ENCODE data around the gene CCDC14.

CCDC14 gene

DNA sequence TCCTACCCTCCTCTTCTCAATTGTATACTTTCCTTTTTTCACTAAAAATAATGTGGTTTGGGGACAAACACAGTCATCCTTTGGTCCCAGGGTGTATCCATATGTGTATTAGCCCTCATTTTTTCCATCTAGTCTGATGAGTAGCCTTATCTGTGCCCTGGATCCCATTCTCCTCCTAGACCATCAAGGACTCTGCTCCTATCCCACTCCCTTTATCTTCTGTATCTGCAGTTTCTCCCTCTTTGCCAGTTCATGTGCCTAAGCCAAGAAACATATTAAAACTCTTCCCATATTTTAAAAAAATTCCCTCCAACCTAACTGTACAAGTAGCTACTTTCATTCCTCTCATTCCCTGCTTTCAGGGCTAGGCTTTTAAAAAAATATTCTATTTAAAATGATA, 25.2 kb downstream of the CCDC14 start:
- TF ChIP-seq, protein P1, sequence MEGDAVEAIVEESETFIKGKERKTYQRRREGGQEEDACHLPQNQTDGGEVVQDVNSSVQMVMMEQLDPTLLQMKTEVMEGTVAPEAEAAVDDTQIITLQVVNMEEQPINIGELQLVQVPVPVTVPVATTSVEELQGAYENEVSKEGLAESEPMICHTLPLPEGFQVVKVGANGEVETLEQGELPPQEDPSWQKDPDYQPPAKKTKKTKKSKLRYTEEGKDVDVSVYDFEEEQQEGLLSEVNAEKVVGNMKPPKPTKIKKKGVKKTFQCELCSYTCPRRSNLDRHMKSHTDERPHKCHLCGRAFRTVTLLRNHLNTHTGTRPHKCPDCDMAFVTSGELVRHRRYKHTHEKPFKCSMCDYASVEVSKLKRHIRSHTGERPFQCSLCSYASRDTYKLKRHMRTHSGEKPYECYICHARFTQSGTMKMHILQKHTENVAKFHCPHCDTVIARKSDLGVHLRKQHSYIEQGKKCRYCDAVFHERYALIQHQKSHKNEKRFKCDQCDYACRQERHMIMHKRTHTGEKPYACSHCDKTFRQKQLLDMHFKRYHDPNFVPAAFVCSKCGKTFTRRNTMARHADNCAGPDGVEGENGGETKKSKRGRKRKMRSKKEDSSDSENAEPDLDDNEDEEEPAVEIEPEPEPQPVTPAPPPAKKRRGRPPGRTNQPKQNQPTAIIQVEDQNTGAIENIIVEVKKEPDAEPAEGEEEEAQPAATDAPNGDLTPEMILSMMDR (conservative IDR thresholded peaks at IDR 0.05; ENCODE audit: low read length), result no peak
- DNase-seq (ENCODE audit: low read depth), result no peak
- H3K4me3 ChIP-seq (ENCODE audit: low read length), result no peak overlapping the region

DNA sequence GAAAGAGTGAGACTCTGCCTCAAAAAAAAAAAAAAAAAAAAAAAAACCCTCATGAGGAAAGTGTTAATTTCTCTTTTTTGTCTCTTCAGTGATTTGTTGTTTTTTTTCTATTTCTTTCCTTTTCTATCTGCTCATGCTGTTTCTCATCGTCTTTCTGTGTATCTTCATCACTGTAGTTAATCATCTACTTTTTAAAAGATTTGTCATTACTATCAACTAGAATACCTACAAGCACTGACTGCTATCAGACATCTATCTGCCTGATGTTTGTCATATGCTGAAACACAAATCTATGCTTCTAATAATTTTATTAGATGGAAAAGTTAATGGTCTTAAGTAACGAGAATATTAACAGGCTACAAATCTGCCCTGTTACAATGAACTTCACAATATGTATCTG, 26.8 kb downstream of the CCDC14 start:
- no peak for DNase-seq (ENCODE audit: low read depth)
- H3K4me3 ChIP-seq (ENCODE audit: low read length), result no peak overlapping the region
- TF ChIP-seq, protein P1 (conservative IDR thresholded peaks at IDR 0.05; ENCODE audit: low read length), result no peak

DNA sequence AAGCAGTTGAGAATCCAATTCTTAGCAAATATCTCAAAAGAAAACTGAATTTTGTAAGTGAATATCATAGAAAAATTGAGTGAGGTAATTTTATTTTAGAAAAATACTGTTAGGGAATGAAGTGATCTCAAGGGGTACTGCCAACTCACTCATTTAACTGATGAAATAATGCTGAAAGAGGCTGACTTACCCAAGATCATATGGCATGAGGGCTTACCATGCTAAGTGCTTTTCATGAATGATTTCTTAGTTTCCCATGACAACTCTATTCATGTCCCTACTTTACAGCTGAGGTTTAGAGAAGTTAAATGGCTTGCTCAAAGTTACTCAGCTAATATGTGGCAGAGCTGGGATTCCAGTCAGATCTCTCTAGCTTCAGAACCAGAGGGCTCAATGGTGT, 30.6 kb downstream of the CCDC14 start:
- peak; percentile 49 for DNase-seq (ENCODE audit: low read depth)
- no peak overlapping the region for H3K4me3 ChIP-seq (ENCODE audit: low read length)
- TF ChIP-seq, protein P1 (conservative IDR thresholded peaks at IDR 0.05; ENCODE audit: low read length), result no peak

DNA sequence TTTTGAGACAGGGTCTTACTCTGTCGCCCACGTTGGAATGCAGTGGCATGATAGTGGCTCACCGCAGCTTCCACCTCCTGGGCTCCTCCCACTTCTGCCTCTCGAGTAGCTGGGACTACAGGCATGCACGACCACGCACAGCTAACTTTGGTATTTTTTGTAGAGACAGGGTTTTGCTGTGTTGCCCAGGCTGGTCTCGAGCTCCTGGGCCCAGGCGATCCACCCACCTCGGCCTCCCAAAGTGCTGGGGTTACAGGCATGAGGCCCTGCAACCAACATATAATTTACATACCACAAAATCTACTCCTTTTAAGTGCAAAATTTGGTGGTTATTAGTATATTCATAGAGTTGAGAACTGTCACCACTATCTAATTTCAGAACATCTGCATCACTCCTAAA, 31.7 kb downstream of the CCDC14 start:
- TF ChIP-seq, protein P1 (conservative IDR thresholded peaks at IDR 0.05; ENCODE audit: low read length), result no peak
- DNase-seq (ENCODE audit: low read depth), result no peak
- no peak overlapping the region for H3K4me3 ChIP-seq (ENCODE audit: low read length)

DNA sequence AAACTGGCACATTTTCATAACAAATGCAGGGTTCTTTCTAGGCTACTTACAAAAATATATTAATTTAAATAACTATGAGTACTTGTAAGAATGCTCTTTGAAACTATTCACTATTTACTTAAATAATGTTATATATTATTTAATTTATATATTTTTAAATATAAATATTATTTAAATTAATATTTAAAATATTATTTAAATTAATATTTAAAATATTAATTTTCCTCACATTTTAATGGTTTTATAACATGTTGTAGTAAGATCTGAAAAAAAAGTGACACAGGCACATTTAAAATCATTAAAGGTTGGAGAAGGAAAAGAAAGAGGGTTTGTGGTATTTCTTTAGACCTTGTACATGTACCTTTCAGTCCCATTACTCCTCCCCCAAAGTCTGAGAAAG, 34.6 kb downstream of the CCDC14 start:
- DNase-seq (ENCODE audit: low read depth), result no peak
- no peak overlapping the region for H3K4me3 ChIP-seq (ENCODE audit: low read length)
- TF ChIP-seq, protein P1 (conservative IDR thresholded peaks at IDR 0.05; ENCODE audit: low read length), result no peak

DNA sequence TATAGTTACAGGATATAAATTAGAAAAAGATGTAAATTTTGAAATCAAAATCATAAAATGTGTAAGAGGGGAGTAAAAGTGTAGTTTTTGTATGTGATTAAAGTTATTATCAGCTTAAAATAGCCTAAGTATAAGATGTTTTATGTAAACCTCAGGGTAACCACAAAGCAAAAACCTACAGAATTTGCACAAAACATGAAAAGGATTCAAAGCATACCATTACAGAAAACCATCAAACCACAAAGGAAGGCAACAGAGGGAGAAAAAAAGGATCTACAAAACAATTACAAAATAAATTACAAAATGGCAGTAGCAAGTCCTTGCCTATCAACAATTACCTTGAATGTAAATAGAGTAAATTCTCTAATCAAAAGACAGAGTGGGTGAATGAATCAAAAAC, 40.2 kb downstream of the CCDC14 start:
- TF ChIP-seq, protein P1 (conservative IDR thresholded peaks at IDR 0.05; ENCODE audit: low read length), result no peak
- DNase-seq (ENCODE audit: low read depth), result no peak
- H3K4me3 ChIP-seq (ENCODE audit: low read length), result no peak overlapping the region

DNA sequence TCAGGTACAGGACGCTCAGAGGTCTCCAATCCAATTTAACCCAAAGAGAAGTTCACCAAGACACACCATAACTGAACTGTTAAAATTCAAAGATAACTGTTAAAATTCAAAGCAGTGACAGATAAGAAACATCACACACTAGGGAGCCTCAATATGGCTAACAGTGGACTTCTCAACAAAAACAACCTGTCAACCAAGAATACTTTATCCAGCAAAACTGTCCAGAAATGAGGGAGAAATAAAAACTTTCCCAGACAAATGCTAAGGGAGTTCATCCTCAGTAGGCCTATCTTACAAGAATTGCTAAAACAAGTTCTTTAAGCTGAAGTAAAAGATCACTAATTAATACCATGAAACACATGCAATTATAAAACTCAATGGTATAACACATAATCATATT, 40.6 kb downstream of the CCDC14 start:
- no peak for DNase-seq (ENCODE audit: low read depth)
- H3K4me3 ChIP-seq (ENCODE audit: low read length), result no peak overlapping the region
- TF ChIP-seq, protein P1 (conservative IDR thresholded peaks at IDR 0.05; ENCODE audit: low read length), result no peak

Measured in AG10803 (cell line).